Kidney epithelial cell (primary cell): ENCODE measurements around the gene TEX261. TPM values are rescaled to one million over a fixed set of nuclear protein-coding genes. Genes with fewer than 3 reads are reported as not detected.

ENCODE experiments used
- DNase-seq: peaks from one replicate; pipeline ENCODE4 v3.0.0-alpha.2; 2010; ENCODE audit warnings: low read depth
- H3K27me3 ChIP-seq: 2 replicates; pipeline ENCODE4 v1.6.0; 2011; ENCODE audit warnings: low read length; ENCODE audit not compliant: control insufficient read depth, insufficient read depth
- H3K36me3 ChIP-seq: 2 replicates; pipeline ENCODE4 v1.5.1; 2011; ENCODE audit warnings: low read length; ENCODE audit not compliant: control insufficient read depth, insufficient read depth
- H3K4me3 ChIP-seq: 2 replicates; pipeline ENCODE4 v1.5.1; 2011; ENCODE audit warnings: low read depth, mild to moderate bottlenecking, control low read depth, low read length
- CTCF ChIP-seq: IDR thresholded peaks from 2 replicates; pipeline ENCODE4 v1.5.1; 2011; ENCODE audit warnings: mild to moderate bottlenecking, moderate library complexity, low read length, control low read depth, inconsistent platforms; ENCODE audit not compliant: insufficient read depth, poor library complexity, severe bottlenecking
- total RNA-seq: library from RNA; depleted of rRNA; stranded (reverse); fragments of >200 nt; gene quantifications from 2 replicates; pipeline ENCODE4 v1.2.3, GENCODE V29; 2015

The TEX261 gene
- total RNA-seq, 1 donor from 2014 or later = 45.2 TPM

- Histone ChIP-seq H3K4me3 (no peak overlapping the region), H3K36me3 (no peaks in the 10 kb centered on the region), H3K27me3 (peaks cover 21% of the 10 kb centered on the region)
- no peak for DNase-seq
- no peak for TF ChIP-seq CTCF
Measured at GRCh38 chr2:70964133-70964532, 30.5 kb downstream of the TEX261 start.

DNA sequence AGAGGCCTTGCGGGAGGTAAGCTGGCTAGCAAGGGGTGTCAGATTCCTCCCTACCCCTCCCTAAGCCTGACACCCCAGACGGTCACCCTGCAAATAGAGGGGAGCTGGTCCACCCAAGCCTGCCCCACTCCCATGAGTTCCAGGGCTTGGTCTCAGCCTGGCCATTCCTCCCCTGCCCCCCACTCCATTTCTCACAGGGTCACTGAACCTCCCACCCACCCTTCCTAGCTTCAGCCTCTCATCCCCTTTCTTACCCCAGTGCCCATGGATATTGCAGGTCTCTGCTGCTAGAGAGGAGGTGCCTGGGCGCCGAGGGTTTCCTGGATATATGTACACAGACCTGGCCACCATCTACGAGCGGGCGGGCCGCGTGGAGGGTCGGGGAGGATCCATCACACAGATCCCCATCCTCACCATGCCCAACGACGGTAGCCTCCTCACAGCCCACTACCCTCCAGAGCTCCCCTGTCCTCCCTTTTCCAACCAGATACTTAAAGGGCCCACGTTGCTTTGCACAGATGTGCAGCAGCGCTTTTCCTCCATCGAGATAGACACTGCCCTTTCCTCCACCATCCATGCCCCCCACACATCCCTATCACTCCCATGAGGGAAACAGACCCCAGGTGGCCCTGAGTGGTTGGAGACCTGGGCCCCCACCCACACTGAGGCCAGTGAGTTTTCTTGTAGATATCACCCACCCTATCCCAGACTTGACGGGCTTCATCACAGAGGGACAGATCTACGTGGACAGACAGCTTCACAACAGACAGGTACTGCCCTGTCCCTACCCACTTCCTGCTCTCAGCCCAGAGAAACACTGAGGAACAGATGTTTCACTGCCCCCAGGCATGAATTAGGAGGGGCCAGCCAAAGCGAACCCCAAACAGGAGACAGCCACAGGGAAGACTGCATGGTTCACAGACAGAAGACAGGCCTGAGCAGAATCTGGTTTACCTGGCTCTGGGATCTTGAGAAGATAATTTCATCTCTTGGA is 31.5 kb downstream of the TEX261 start:
- no peak for DNase-seq
- Histone ChIP-seq H3K27me3 (peaks cover 21% of the 10 kb centered on the region), H3K4me3 (no peak overlapping the region), H3K36me3 (no peaks in the 10 kb centered on the region)
- no peak for TF ChIP-seq CTCF

DNA sequence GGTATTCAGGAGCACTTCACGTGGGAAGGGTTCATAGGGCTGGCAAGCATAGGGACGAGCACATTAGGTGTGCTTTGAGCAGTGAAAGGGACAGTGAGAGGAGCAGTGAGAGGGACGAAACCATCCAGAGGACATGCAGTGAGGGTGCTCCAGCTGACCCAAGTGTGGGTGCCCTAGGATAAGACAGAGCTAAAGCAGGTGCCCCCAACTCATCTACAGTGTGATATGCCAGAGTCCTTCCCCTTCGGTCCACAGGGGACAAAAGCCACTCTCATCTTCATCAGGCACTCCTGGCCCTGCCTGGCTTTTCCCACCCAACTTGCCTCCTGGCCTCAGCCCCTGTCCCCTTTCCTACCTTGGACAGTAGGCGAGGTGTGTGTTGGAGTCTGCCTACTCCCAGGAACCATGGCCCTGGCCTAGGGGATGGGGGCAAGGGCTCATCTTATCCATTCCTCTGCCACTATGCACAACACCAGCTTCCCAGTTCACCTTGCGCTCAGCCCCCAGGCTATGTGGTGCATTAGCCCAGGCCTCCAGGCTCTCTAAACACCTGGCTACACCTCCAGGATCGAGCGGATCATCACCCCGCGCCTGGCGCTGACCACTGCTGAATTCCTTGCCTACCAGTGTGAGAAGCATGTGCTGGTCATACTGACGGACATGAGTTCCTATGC is 32.3 kb downstream of the TEX261 start:
- Histone ChIP-seq H3K36me3 (no peaks in the 10 kb centered on the region), H3K27me3 (peaks cover 23% of the 10 kb centered on the region), H3K4me3 (no peak overlapping the region)
- no peak for TF ChIP-seq CTCF
- DNase-seq = no peak

DNA sequence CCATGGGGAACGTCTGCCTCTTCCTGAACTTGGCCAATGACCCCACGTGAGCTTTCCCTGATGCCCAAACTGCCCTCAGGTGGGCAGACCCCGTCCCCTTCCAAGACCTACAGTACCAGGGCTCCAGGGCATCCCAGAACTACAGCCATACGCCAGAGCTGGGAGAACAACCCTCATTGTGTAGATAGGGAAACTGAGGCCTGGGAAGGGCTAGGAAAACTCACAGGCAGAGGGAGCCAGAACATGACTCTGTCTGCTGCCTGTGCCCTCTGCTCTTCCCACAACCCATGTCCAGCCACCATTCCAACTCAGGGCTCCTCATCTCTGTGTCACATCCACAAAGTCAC is 33.1 kb downstream of the TEX261 start:
- no peaks in the 10 kb centered on the region for H3K36me3 ChIP-seq
- no peak overlapping the region for H3K4me3 ChIP-seq
- no peak for DNase-seq
- no peak for TF ChIP-seq CTCF
- peaks cover 23% of the 10 kb centered on the region for H3K27me3 ChIP-seq

- peaks cover 23% of the 10 kb centered on the region for H3K27me3 ChIP-seq
- TF ChIP-seq CTCF = no peak
- H3K4me3 ChIP-seq = no peak overlapping the region
- no peaks in the 10 kb centered on the region for H3K36me3 ChIP-seq
- no peak for DNase-seq
Measured at GRCh38 chr2:70960833-70961647, 33.6 kb downstream of the TEX261 start.
